ENCODE results near the gene UMAD1.

Gene UMAD1

DNA sequence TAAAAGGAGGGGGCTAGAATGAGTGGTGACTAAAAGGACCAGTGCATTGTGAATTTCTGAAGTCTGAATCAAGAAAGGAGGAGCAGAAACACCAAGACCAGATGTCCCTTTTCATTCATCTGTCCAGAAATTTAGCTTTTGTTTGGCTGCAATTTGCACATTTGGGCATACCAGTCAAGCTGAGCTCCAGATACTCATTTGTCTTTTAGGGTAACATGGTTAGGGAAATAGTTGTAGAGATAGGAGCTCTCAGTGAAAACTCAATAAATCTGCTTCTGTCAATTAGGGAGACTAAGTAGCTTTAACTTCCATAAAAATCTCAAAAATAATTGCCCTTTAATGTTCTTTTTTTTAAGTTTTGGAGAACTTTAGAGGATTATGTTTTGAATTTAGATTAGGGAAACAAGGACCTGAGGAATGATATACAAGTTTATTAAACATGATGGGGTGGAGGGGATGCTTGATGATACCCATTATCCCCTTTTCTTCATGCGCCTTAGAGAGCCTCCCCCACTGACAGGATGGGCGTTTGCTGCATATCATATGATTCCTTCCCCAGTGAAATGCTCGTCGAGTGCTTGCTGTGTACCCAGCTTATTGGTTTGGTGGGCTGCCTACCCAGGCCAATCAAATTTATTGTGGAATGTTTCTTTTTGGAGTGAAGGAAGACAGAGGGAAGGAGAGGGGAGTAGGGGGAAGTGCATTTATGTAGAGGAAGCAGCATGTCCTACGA lies 128.6 kb downstream of the UMAD1 start:
- no peak for DNase-seq

DNA sequence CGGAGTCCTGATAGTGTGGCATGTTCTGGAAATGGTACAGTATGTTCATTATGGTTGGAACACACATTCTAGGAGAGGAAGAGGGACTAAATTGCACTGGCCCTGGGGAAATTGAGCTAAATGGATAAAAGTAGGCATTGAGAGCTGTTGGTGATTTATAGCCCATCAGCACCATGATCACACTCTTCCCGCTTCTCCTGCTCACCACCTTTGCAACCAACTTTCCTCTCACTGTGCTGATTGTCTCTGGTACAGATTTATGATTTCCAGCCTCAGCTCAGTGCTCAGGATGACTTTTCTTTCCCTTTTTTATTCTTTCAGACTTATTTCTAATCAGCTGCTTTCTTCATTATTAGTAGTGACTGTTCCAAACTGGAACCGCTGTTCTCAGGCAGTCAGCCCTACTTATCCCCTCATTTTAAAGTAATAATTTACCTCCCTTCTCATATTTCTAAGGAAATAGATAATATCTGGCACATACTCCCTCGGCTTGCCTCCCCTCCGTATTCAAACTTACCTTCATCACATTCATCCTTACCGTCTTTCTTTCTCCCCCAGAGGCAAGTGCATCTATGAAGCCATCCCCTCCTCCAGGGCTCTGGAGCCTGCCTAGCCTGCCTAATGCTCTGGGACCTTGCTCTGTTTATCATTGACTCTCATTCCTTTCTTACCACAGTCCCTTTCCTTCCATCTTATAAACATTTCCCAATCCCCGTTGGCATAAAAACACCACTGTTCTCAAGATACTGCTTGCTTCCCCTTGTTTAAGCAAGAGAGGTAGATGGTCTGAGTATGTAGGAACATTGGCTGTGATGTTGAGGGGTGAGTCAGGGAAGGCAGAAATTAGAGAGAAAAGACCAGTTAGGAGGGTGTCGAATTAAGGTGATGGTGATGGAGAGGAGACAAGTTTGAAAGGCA lies 129.4 kb downstream of the UMAD1 start:
- DNase-seq = no peak

DNA sequence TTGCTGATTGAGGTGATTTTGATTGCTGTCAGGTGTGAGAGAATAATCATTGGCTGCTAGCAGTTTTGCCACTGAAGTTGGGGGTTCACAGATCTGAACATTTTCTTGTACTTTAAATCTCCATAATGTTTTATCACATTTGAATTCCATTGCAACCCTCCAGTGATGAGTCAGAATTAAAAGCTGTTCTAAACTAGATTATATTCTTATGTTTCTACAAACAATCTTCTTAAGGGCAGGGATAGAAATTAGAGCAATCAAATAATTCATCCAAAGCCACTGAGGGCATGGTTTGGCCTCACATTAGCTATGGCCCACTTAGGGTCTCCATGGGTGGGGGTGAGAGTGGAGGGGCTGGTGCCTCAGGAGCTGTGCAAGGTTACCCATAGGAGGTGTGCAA lies 130.9 kb downstream of the UMAD1 start:
- DNase-seq = no peak

DNA sequence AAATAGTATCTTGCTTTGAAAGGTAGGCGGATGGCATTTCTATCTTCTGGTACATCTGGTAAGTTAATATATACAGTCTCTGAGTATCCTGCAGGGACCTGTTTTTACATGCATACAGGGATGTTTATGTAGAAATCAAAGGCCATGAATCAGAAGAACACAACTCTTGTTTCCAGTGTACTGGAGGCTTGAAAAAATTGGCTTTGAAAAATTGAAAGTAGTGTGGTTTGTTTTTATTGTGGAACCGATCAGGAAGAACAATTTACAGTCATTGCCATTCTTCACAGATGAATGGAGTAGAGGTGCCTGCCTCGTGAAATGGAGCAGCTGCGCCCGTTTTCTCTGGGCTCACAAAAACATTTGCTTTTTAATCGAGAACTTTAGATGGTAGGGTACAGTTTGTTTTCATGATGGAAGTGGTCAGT lies 131.9 kb downstream of the UMAD1 start:
- peak in 1 of 5 experiments; percentile 58 for DNase-seq

DNA sequence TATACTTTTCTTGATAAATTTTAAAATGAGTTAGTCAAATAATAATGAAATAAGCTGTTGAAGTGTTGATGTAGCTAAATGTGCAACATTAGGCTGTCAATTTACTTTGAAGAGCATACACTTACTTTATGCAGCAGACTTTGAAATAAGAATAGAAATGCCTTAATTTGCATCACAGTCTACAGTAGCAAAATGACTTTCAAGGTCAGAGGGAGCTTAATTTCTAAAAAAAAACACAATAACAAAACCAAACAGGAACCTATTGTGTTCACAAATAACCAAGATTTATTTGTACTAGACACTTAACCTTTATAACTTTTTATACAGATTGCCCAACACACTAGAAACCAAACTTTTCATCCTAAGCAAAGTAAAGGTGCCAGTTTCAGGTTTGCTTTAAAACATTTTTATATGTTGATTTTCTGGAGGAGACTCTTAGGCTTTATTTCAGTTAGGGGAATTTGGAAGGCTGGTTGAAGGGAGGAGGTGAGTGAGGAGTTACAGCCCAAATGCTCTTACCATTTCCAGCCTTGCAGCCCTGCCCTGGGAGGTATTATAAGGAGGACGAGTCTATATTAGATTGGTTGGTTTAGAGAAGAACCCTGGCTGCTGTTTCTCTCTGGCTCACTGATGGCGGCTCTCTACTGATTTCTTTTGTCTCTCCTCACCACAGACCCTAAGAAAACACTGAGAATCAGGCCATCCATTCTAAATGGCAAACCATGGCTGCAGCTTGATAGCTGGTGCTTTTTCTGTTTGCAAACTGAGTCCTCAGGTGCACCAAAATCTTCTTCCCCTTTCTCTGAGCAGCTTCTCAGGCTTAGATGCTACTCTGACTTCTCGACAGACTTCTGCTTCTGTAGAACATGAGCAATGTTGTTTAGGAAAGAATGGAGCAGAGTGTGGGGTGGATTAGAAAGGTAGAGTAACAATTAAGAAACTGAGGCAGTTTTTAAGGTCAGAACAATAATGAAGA lies 133.1 kb downstream of the UMAD1 start:
- no peak for DNase-seq

DNA sequence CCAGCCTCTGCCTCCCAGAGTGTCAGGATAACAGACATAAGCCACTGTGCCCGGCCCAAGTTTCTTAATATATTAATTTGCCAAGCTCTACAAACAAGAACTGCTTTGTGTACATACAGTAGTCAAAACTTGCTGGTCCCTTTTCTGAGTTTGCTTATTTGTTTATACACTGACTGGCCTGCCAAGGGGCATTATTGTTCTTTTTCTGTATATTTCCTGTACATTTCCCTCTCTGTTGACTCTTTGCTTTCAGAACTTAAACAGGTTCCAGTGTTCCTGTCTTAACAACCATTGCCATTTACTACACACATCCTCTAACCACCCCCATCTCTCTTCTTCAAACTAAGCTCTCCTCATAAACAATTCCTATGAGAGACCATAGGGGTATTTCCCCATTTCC lies 139.3 kb downstream of the UMAD1 start:
- DNase-seq = no peak

DNA sequence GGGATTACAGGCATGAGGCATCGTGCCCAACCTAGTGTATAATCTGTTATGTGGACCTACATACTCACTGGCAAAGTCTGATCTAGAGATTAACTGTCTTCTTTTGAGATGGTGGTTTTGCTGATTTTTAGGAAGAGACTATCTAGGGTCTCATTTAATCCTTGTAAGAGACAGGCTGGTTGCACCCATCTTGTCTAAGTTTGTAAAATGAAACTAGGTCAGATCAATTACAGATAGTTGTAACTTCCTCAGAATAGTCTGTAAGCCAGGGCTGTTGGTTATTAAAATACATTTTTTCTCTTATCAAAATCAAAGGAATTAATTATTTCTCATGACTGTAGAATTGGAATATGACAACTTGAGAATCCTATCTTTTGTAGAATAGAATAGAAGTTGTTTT lies 142.4 kb downstream of the UMAD1 start:
- DNase-seq = peak in 1 of 5 experiments; percentile 45

DNA sequence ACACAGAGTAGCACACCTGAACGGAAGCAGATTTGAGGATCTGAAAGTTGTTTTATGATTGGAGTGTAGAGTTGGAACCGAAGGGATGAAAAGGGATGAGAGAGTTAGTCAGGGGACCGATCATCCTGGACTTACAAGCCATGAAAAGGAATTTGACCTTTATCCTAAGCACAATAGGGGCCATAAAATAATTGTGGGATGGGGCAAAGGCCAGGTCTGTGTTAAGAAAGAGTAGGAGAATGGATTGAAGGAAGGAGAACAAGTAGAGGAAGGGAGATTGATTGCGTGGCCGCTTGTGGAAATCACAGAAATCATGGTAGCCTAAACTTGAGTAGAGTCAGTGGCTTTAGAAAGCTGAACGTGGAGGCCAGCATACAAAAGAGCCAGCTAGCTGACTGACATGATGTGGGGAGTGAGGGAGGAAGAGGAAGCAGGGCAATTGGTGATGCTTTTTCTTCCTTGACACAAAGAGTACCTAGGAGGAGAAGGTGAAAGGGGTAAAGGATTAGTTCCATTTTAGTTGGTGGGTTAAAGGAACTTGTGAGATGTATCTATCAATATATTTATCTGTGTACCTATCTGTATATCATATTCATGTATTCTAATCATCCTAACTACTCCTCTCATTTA lies 144.9 kb downstream of the UMAD1 start:
- no peak for DNase-seq

DNA sequence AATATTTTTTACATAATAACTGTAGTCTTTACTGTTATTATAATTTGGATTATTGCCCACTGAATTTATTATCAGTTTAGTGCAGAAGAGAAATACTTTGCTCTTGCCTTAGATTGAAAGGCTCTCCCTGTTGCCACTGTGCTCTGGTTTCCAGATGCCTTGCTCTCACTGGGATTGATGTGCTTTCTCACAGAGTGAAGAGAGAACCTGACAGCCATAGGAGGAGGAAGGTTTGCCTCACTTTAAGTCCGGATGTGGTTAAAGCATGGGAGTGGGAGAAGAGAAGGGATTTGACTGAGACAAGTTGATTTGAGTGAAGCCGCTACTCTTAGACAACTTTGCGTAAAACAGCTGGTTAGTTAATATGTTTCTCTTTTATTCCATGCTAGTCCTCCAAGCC lies 146.0 kb downstream of the UMAD1 start:
- no peak for DNase-seq

DNA sequence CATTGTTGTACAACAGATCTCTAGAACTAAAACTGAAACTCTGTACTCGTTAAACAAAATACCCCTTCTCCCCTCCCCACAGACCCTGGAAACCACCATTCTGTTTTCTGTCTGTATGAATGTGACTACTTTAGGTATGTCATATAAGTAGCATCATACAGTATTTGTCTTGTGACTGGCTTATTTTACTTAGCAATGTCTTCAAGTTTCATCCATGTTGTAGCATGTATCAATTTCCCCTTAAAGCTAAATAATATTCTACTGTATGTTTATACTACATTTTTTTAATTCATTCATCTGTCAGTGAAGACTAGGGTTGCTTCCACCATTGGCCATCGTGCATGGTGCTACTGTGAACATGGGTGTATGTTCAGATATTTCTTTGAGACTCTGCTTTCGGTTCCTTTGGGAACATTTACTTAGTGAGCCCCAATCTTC lies 149.0 kb downstream of the UMAD1 start:
- DNase-seq = peak in 1 of 5 experiments; percentile 76

DNA sequence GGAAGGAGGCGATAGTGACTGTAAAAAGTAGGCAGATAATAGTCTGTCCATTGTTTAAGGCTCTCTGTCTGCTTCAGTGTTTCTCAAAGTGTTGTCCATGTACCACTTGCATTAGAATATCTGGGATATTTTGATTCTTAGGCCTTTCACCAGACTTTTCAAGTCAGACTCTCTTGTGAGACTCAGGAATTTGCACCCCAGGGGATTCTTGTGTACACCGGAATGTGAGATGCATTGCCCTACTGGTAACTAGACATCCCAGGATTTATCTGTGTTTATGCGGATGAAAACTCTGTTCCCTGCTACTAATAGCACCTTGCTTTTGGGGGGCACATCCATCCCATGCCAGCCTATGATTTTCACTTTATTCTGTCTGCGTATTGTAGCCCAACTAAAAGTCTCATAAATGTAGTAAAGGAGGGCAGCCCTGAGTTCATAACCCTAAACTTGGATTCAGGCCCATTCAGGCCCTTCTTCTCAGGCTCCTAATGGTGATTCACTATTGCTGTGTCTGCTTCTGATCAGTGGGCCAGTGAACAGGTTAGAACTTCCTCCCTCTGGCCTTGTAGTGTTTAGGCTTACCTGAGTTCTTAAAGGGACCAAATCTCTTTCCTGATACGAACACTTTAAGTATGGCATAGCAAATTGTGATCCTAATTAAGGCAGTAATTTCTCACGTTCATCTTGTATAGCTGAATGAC lies 149.6 kb downstream of the UMAD1 start:
- no peak for DNase-seq

DNA sequence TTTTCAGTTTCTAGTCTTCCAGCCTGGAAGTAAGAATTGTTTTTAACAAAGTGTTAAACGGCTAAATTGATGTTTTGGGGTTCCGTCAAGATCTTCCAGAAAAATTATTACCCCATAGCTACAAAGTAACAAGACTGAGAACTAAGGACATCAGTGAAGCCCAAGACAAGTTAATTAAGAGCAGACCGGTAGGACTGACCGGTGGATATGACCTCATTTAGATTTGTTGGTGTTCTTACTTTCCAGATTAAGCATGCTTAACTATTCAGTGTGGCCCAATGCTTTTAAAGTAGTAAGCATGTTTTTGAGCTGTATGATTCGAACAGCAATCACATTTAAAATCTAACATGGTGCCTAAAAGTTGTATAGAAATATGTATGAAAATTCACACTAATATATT lies 151.0 kb downstream of the UMAD1 start:
- no peak for DNase-seq

DNA sequence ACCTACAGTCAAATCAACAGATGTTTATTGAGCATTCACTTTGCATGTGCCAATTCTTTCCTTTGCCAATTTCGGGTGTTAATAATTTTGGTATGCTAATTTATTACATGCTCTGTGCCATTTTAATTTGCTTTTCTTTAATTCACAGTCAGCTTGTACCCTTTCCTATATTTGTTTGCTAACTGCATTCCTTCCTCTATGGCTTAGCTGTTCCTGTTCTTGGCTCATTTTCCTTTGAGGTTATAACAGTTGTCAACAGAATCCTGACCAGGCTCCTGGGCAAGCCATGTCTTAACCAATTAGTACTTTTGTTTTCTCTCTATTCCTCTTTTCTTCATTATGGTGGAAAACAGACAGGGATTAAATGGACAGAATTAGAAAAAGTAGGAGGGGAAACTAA lies 151.5 kb downstream of the UMAD1 start:
- DNase-seq = no peak

DNA sequence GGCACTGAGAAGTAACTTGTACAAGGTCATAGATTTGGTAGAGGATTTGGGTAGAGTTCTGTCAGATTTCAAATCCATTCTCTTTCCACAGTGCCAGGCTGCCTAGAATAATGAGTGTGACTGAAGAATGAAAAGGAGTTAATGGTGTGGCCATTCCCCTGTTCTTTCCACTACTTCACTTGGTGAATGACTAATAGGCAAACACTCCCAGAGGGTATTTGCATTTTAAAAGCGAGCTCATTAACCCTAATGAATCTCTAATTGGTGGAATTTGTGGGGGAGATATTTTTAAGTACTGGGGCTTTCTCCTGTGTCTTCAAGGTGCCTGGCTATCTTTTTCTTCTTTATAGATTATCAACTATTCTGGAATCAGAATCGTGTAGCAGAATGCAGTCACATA lies 152.7 kb downstream of the UMAD1 start:
- no peak for DNase-seq

DNA sequence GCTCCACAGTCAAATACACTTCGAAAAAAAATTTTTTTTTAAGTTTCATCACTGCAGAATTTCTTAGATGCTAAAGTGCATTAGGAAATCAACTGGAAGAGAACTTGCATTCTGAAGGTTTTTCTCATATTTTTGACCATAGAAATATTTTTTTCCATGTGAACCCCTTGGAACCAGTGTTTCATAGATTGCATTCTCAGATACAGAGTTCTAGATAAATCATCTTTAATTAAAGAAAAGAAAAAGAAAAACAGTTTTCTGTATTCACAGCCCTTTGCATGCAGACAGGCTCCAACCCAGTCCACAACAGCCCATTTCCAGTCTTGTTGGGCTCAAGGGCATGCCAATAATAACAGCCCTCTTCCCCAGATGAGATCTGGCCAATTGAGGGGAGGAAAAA lies 153.4 kb downstream of the UMAD1 start:
- no peak for DNase-seq

DNA sequence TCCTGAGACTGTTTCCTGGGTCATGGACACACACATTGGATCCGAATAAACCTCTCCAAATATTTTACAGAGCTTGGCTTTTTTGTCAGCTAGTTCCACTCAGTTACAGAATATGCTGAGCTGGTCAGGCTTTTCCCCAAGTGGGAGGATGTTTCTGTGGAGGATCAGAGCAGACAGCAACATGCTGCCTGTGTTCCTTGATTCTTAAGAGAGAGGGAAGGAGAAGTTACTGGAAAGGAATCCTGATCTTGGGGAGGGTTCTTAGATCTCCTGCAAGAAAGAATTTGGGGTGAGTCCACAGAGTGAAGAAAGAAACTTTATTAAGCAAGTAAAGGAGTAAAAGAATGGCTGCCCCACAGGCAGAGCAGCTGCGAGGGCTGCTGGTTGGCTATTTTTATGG lies 154.7 kb downstream of the UMAD1 start:
- DNase-seq = no peak

DNA sequence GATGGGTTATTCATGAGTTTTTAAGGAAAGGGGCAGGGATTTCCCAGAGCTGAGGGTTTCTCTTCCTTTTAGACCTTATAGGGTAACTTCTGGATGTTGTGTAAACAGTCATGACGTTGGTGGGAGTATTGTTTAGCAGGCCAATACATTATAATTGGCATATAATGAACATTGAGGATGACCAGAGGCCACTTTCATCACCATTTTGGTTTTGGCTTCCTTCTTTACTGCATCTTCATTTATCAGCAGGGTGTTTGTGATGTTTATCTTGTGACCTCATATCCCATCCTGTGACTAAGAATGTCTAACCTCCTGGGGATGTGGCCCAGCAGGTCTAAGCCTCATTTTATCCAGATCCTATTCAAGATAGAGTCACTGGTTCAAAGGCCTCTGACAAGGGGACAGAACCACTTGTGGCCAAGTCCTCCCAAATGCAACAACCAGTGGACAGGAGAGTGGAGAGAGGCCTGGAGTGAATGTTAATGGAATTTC lies 155.1 kb downstream of the UMAD1 start:
- DNase-seq = peak in 1 of 5 experiments; percentile 82

DNA sequence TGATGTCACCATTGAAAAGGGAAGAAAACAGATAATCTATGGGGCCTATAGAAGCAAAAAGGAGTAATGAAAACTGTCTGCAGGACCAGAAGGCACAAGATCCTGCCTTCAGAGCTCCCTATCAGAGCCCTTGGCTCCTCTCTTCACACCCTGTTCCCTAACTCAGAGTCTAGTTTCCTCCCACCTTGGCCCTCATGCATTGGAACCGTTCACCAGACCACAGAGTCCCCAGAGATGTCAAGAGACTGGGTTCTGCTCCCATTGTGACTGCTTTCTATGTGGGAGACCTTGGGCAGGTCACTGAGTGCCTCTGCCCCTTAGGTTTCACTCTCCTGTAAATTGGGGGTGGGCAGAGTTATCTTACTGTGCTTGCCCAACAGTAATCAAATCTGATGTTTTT lies 158.0 kb downstream of the UMAD1 start:
- DNase-seq = no peak

DNA sequence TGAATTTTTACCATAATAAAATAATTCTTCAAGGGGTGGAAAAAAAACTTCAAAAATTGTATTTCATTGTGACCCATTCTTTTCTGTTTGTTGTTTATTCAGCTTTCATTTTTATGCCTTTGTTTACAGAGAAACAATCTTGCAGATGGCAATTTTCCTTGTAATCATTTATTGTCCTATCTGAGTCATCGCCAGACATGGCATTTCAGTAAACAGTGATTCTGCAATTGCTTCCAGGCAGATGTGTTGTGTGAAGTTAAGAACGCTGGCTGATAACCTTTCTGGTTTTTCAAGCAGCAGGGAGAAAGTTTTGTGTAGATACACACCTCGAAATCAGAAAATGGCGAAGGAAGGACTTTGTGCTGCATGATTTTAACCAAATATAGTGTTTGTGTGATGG lies 158.6 kb downstream of the UMAD1 start:
- no peak for DNase-seq

DNA sequence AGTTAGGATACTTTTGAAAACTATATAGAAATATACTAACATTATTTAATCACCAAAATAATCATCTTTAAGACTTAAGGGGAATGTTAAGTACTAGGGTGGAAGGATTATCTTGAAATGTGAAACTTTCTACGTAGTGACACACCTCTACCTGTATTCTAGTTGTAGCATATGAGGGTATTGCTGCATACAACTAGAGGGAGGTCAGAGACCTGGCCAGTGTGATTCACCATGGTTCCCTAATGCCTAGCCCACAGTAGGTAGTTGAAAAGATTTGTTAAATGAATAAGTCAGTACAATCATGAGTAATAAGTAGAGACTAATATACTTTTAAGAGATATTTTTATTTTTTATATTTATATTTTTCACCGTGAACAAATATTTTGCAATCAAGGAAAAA lies 162.0 kb downstream of the UMAD1 start:
- no peak for DNase-seq

DNA sequence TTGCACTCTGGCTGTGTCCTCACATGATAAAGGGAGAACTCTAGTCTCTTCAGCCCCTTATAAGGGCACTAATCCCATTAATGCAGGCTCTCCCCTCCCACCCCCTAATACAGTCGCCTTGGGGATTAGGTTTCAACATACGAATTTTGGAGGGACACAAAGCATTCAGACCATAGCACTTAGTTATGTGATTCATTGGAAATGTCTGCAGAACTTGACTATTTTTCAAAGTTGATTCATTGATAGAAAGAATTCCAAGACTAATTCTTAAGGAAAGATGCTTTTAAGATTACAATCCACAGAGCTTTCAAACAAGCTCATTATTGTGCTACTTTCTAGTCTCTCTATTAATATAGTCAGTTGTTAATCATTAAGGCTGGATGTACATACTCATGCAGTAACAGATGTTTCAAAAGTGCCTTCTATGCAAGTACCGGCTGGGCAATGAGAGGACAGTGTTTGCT lies 163.2 kb downstream of the UMAD1 start:
- DNase-seq = no peak

All from T-helper 2 cell (primary cell).